GM18507 (cell line): Measurements from ENCODE around the gene LAMA1.
"Not testable (repeated sequence)": the region's sequence is repeated elsewhere in the genome, so short reads cannot be mapped to it uniquely, and the experiment has no call there.

Experiments used
- DNase-seq: peaks from one replicate; pipeline ENCODE4 v3.0.0; 2011; ENCODE audit warnings: low read depth; ENCODE audit not compliant: insufficient read length; ENCODE audit errors: extremely low spot score
- FAIRE-seq: peaks from 2 replicates; lab custom pipeline; 2011; peaks lifted over from hg19 to GRCh38; lab: Jason Lieb, UNC

Gene LAMA1

GRCh38 chr18:6956495-6956894 is 161.1 kb downstream of the LAMA1 start:
- no peak for FAIRE-seq
- DNase-seq = no peak

GRCh38 chr18:6955304-6955703 is 162.3 kb downstream of the LAMA1 start:
- no peak for DNase-seq
- no peak for FAIRE-seq

GRCh38 chr18:6954501-6954900 is 163.1 kb downstream of the LAMA1 start:
- FAIRE-seq (no peak), DNase-seq (no peak)

GRCh38 chr18:6951336-6952090 is 166.1 kb downstream of the LAMA1 start:
- FAIRE-seq (no peak), DNase-seq (no peak)

GRCh38 chr18:6950641-6951040 is 167.0 kb downstream of the LAMA1 start:
- DNase-seq (no peak), FAIRE-seq (no peak)

- DNase-seq = no peak
- no peak for FAIRE-seq
Observed at GRCh38 chr18:6949800-6950586, 167.6 kb downstream of the LAMA1 start.

- FAIRE-seq = no peak
Observed at GRCh38 chr18:6948281-6949055, 169.1 kb downstream of the LAMA1 start.

GRCh38 chr18:6947338-6948030 is 170.1 kb downstream of the LAMA1 start:
- no peak for DNase-seq
- no peak for FAIRE-seq

More at GRCh38 chr18:6948281-6949055, 169.1 kb downstream of the LAMA1 start:
- DNase-seq = no peak

- DNase-seq (no peak), FAIRE-seq (no peak)
Observed at GRCh38 chr18:6943143-6943542, 174.5 kb downstream of the LAMA1 start.

GRCh38 chr18:6942742-6943141 is 174.9 kb downstream of the LAMA1 start:
- FAIRE-seq = no peak

GRCh38 chr18:6941996-6942395 is 175.6 kb downstream of the LAMA1 start:
- FAIRE-seq (no peak), DNase-seq (no peak)

More at GRCh38 chr18:6942742-6943141, 174.9 kb downstream of the LAMA1 start:
- no peak for DNase-seq

- no peak for DNase-seq
- no peak for FAIRE-seq
Observed at GRCh38 chr18:6940451-6940850, 177.1 kb downstream of the LAMA1 start.

- DNase-seq = no peak
- FAIRE-seq = no peak
Observed at GRCh38 chr18:6939972-6940371, 177.6 kb downstream of the LAMA1 start.

- FAIRE-seq = not testable (repeated sequence)
Observed at GRCh38 chr18:6938403-6938802, 179.2 kb downstream of the LAMA1 start.

GRCh38 chr18:6938003-6938402 is 179.6 kb downstream of the LAMA1 start:
- no peak for FAIRE-seq
- DNase-seq = no peak

More at GRCh38 chr18:6938403-6938802, 179.2 kb downstream of the LAMA1 start:
- DNase-seq = not testable (repeated sequence)

- no peak for FAIRE-seq
Observed at GRCh38 chr18:6934859-6935258, 182.7 kb downstream of the LAMA1 start.

GRCh38 chr18:6929370-6930102 is 188.1 kb downstream of the LAMA1 start:
- no peak for FAIRE-seq
- no peak for DNase-seq

More at GRCh38 chr18:6934859-6935258, 182.7 kb downstream of the LAMA1 start:
- DNase-seq = no peak

- no peak for DNase-seq
- FAIRE-seq = no peak
Observed at GRCh38 chr18:6928359-6928758, 189.2 kb downstream of the LAMA1 start.

- no peak for DNase-seq
- no peak for FAIRE-seq
Observed at GRCh38 chr18:6927153-6927552, 190.4 kb downstream of the LAMA1 start.
